GM12878 (cell line): ENCODE data around the gene ANAPC5. TPM values are rescaled to one million over a fixed set of nuclear protein-coding genes. Genes with fewer than 3 reads are reported as not detected.

Source experiments
- ATAC-seq: fragments of 200-7000 bp; cut with Tn5 transposase; 3 replicates; pipeline ENCODE4 v1.9.1; 2020; ENCODE audit warnings: mild to moderate bottlenecking, moderate library complexity
- BruUV-seq: library from RNA; stranded (reverse); fragments of 400-500 nt; replicated peaks from 2 replicates; lab custom pipeline; 2021; lab: Mats Ljungman, UMichigan
- CTCF ChIA-PET: fragments of 300-600 bp; sonication (Branson Sonifier 250); formaldehyde crosslinking; extraction: SDS; loops from one replicate; lab custom pipeline; 2021; ENCODE audit warnings: inconsistent platforms; lab: Yijun Ruan, JAX
- POLR2A ChIA-PET: fragments of 350-600 bp; formaldehyde crosslinking; extraction: SDS; loops from one replicate; lab custom pipeline; 2021; ENCODE audit warnings: inconsistent platforms; lab: Charles Lee
- RAD21 ChIA-PET: fragments of 300-600 bp; sonication (Branson Sonifier 250); formaldehyde crosslinking; loops from one replicate; lab custom pipeline; 2023; ENCODE audit warnings: antibody characterized with exemption; ENCODE audit not compliant: unreplicated experiment; lab: Charles Lee
- SMC1A ChIA-PET: fragments of 300-600 bp; sonication (Branson Sonifier 250); formaldehyde crosslinking; loops from one replicate; lab custom pipeline; 2023; ENCODE audit not compliant: unreplicated experiment, uncharacterized antibody; lab: Charles Lee
- DNase-seq: peaks from one replicate; pipeline ENCODE4 v3.0.0-alpha.2; 2011; ENCODE audit warnings: low read depth, low spot score
- FAIRE-seq: peaks from 3 replicates; lab custom pipeline; 2011; peaks lifted over from hg19 to GRCh38; lab: Jason Lieb, UNC
- H2AFZ ChIP-seq: 2 replicates; pipeline ENCODE4 v1.6.0; 2011; ENCODE audit warnings: low read depth, low read length, control low read depth; ENCODE audit not compliant: control insufficient read depth
- H3K27ac ChIP-seq: 2 replicates; pipeline ENCODE4 v1.5.1; 2011; ENCODE audit warnings: control low read depth; ENCODE audit not compliant: control insufficient read depth, insufficient read depth
- H3K27me3 ChIP-seq, 2 experiments: replicated peaks in 1 of 2; 2 replicates each; pipeline versions ENCODE4 v1.6.0 to v1.6.1; 2011; ENCODE audit warnings: low read length in 1 of 2; ENCODE audit not compliant: control insufficient read depth in 2 of 2, insufficient read depth in 2 of 2
- H3K36me3 ChIP-seq, 2 experiments: 2 replicates each; pipeline ENCODE4 v1.5.1; 2011; ENCODE audit warnings: low read length in 1 of 2; ENCODE audit not compliant: control insufficient read depth in 2 of 2, insufficient read depth in 2 of 2
- H3K4me1 ChIP-seq: 2 replicates; pipeline ENCODE4 v1.6.1; 2011; ENCODE audit warnings: mild to moderate bottlenecking, low read length, moderate library complexity, mixed read lengths; ENCODE audit not compliant: control insufficient read depth, insufficient read depth
- H3K4me2 ChIP-seq: 2 replicates; pipeline ENCODE4 v1.6.0; 2011; ENCODE audit warnings: control low read depth; ENCODE audit not compliant: control insufficient read depth, insufficient read depth
- H3K4me3 ChIP-seq: fragments of 200-600 bp; sonication (generic); 2 replicates; pipeline ENCODE4 v1.5.1; 2016
- H3K79me2 ChIP-seq: 2 replicates; pipeline ENCODE4 v1.6.0; 2011; ENCODE audit warnings: low read length; ENCODE audit not compliant: control insufficient read depth, insufficient read depth
- H3K9ac ChIP-seq: 2 replicates; pipeline ENCODE4 v1.8.0; 2011; ENCODE audit warnings: low read length, control low read depth, mixed read lengths; ENCODE audit not compliant: control insufficient read depth, insufficient read depth
- H3K9me3 ChIP-seq: replicated peaks from 3 replicates; pipeline ENCODE4 v1.5.1; 2011; ENCODE audit warnings: mild to moderate bottlenecking, low read length; ENCODE audit not compliant: control insufficient read depth, insufficient read depth
- H4K20me1 ChIP-seq: 2 replicates; pipeline ENCODE4 v1.6.0; 2011; ENCODE audit not compliant: control insufficient read depth, insufficient read depth
- FOXK2 ChIP-seq: fragments of 450-650 bp; IDR thresholded peaks from 2 replicates; pipeline ENCODE4 v1.6.1; 2017; ENCODE audit warnings: mild to moderate bottlenecking, moderate library complexity
- MXI1 ChIP-seq: fragments of 150-350 bp; IDR thresholded peaks from 2 replicates; pipeline ENCODE4 v1.6.1; 2011; ENCODE audit warnings: low read depth, mild to moderate bottlenecking, inconsistent platforms, low read length, improper control_type of control experiment
- POLR2A ChIP-seq: IDR thresholded peaks from 2 replicates; pipeline ENCODE4 v1.6.1; 2011; ENCODE audit warnings: low read depth, mild to moderate bottlenecking, low read length
- RELB ChIP-seq: fragments of 450-650 bp; IDR thresholded peaks from 2 replicates; pipeline ENCODE4 v1.6.1; 2017; ENCODE audit warnings: low read depth, mild to moderate bottlenecking, moderate library complexity
- USF1 ChIP-seq: IDR thresholded peaks from 2 replicates; pipeline ENCODE4 v1.6.1; 2011; ENCODE audit warnings: borderline replicate concordance, low read depth, mild to moderate bottlenecking, moderate library complexity, mixed read lengths, low read length; ENCODE audit not compliant: insufficient read depth; ENCODE audit errors: extremely low read length
- USF2 ChIP-seq: IDR thresholded peaks from 2 replicates; pipeline ENCODE4 v1.6.1; 2011; ENCODE audit warnings: low read depth, low read length, improper control_type of control experiment, borderline replicate concordance
- WGBS: methylation state at CpG from one replicate; pipeline ENCODE4 v1.1.6; 2016; ENCODE audit warnings: low lambda C conversion rate; ENCODE audit not compliant: insufficient replicate concordance, insufficient coverage; ENCODE audit errors: missing lambda C conversion rate; 5-methylcytosine and 5-hydroxymethylcytosine counted together
- in situ Hi-C: fragments of 300-500 bp; cut with MboI; formaldehyde crosslinking; loops from 9 replicates; pipeline ENCODE4 v1.14.3; 2018; ENCODE audit warnings: mixed read lengths
- intact Hi-C: fragments of 100-400 bp; cut with micrococcal nuclease; formaldehyde crosslinking; loops from one replicate; pipeline ENCODE4 v1.14.2; 2022; ENCODE audit not compliant: unreplicated experiment
- polyA plus RNA-seq, 11 experiments: library from polyadenylated mRNA; depleted of rRNA in 4 of 11; unstranded in 6 of 11; stranded (reverse) in 5 of 11; fragments of >200 nt; fragmentation: Nextera tagmentation in 4 of 11; fragmentation: Illumina TruSeq in 1 of 11; extraction: Ambion mirVana in 4 of 11; extraction: Trizol in 1 of 11; gene quantifications; 1 replicate in 1 of 11; 2 replicates in 10 of 11; pipeline versions ENCODE4 v1.2.1 to v1.2.3, GENCODE V29; 2011 to 2016; ENCODE audit warnings: inconsistent platforms in 2 of 11, missing spikeins in 2 of 11, low read depth in 1 of 11
- total RNA-seq, 4 experiments: library from RNA; depleted of rRNA in 3 of 4; stranded (reverse); fragments of >200 nt in 3 of 4; fragmentation: Illumina TruSeq in 1 of 4; extraction: Trizol in 1 of 4; gene quantifications; 2 replicates each; pipeline versions ENCODE4 v1.2.1 to v1.2.3, GENCODE V29; 2013 to 2021

The ANAPC5 gene
- total and polyA plus RNA-seq, 10 of the 15 experiments (the other 5 are each of a cell fraction or from before 2014, with no cell fraction given): 102 to 227 (median 166) TPM

GRCh38 chr12:121279071-121279375 lies 73.2 kb downstream of the ANAPC5 start:
- CTCF ChIA-PET: interaction anchor here (0.6 to 1.9 kb wide), 3 partner anchors 16 to 691 kb away, joined by 3 to 4 read pairs (median 4); no protein-coding TSS in a partner anchor
- ATAC-seq: no peak
- Histone ChIP-seq H4K20me1 (no peaks in the 10 kb centered on the region), H2AFZ (no peak overlapping the region)
- no peak for TF ChIP-seq USF1
- TF ChIP-seq MXI1: no peak
- TF ChIP-seq RELB: no peak
- TF ChIP-seq USF2: no peak
- no peak for TF ChIP-seq POLR2A
- no peak for TF ChIP-seq FOXK2
- TF ChIP-seq, all 136 proteins: peak for 0
- intact Hi-C loops (no loop called here), in situ Hi-C loops (no loop called here)
- ChIA-PET SMC1A (interaction anchor here (0.6 to 1.1 kb wide), 2 partner anchors 8 to 181 kb away, joined by 3 read pairs; no protein-coding TSS in a partner anchor), POLR2A (interaction anchor here (0.8 to 1.0 kb wide), 2 partner anchors 8 to 17 kb away, joined by 3 read pairs; no protein-coding TSS in a partner anchor), RAD21 (interaction anchor here (0.9 kb wide), 1 partner anchor 19 kb away, joined by 3 read pairs; no protein-coding TSS in a partner anchor)
- DNase-seq: no peak
- no peaks in the 10 kb centered on the region for H3K27me3 ChIP-seq
- peaks cover 0 to 10% of the 10 kb centered on the region in 2 experiments for H3K36me3 ChIP-seq
- no peaks in the 10 kb centered on the region for H3K9me3 ChIP-seq
- H3K4me3 ChIP-seq: no peak overlapping the region
- WGBS: 93% methylated on average over 13 of the region's 13 CpGs
- no TSS peak for BruUV-seq
- no peak for FAIRE-seq
- H3K79me2 ChIP-seq: peaks cover 4% of the 10 kb centered on the region
- no peak overlapping the region for H3K27ac ChIP-seq
- H3K4me1 ChIP-seq: peaks cover 4% of the 10 kb centered on the region
- no peak overlapping the region for H3K9ac ChIP-seq
- no peak overlapping the region for H3K4me2 ChIP-seq
